Immature natural killer cell (primary cell): Measurements from ENCODE around the gene FAXDC2. TPM values are rescaled to one million over a fixed set of nuclear protein-coding genes. Genes with fewer than 3 reads are reported as not detected.

Source experiments
- DNase-seq, 3 donors: peaks; one replicate each; pipeline ENCODE4 v3.0.0; 2022; ENCODE audit warnings: mixed read lengths in 1 of 3
- H3K27ac Mint-ChIP-seq, 6 donors: one replicate each; pipeline ENCODE4 v1.8.0; 2020; ENCODE audit warnings: mixed read lengths in 6 of 6, mild to moderate bottlenecking in 5 of 6, inconsistent platforms in 4 of 6, moderate library complexity in 3 of 6
- H3K27me3 Mint-ChIP-seq, 3 donors: one replicate each; pipeline ENCODE4 v1.8.0; 2020 to 2021; ENCODE audit warnings: low read depth in 3 of 3, mild to moderate bottlenecking in 3 of 3, mixed read lengths in 3 of 3, moderate library complexity in 3 of 3, inconsistent platforms in 1 of 3
- H3K36me3 Mint-ChIP-seq, 3 donors: one replicate each; pipeline ENCODE4 v1.8.0; 2020; ENCODE audit warnings: mixed read lengths in 3 of 3, inconsistent platforms in 2 of 3, mild to moderate bottlenecking in 2 of 3
- H3K4me1 Mint-ChIP-seq, 2 donors: one replicate each; pipeline ENCODE4 v1.8.0; 2020; ENCODE audit warnings: inconsistent platforms in 2 of 2, mild to moderate bottlenecking in 2 of 2, mixed read lengths in 2 of 2, moderate library complexity in 1 of 2
- H3K4me3 Mint-ChIP-seq, 5 donors: one replicate each; pipeline ENCODE4 v1.8.0; 2020; ENCODE audit warnings: mild to moderate bottlenecking in 5 of 5, mixed read lengths in 5 of 5, inconsistent platforms in 3 of 5, moderate library complexity in 3 of 5
- H3K9me3 Mint-ChIP-seq, 6 donors: one replicate each; pipeline ENCODE4 v1.8.0; 2020; ENCODE audit warnings: mild to moderate bottlenecking in 6 of 6, mixed read lengths in 6 of 6, inconsistent platforms in 4 of 6, moderate library complexity in 3 of 6
- polyA plus RNA-seq, 3 donors: library from polyadenylated mRNA; unstranded; fragments of 300-500 nt; fragmentation: Illumina TruSeq; gene quantifications; one replicate each; pipeline ENCODE4 v1.2.3, GENCODE V29; 2021

The FAXDC2 gene
- polyA plus RNA-seq, 3 donors from 2014 or later: 0.72 to 3.7 TPM; not detected in 1

DNA sequence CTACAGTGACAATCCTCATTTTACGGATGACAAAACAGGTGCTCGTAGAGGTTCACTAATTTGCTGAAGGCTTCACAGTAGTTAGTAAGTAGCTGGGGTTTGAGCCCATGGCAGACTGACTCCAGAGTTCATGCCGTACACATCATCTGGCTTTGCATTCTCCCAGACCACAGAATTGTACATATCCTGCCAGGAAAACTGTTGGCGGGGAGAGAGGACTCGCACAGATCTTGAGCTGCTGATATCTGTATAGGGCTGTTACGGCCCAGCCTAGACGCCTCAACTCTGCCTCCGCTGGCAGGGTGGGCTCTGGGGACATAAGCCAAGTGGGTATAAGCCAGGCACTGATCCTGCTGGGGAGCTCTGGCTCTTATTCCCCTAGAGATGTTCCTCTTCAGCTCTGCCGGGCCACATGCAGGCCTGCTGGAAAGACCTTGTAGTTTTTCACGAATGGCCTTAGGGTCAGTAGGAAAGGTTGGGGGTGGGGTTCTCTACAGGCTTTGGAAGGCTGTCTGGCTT lies 79.0 kb downstream of the FAXDC2 start:
- peak overlapping the region in 2 of 6 donors; percentile 22 to 73 for H3K27ac Mint-ChIP-seq
- H3K27me3 Mint-ChIP-seq: no peaks in the 10 kb centered on the region
- H3K36me3 Mint-ChIP-seq: no peaks in the 10 kb centered on the region
- H3K9me3 Mint-ChIP-seq: no peaks in the 10 kb centered on the region
- H3K4me1 Mint-ChIP-seq: peaks cover 72 to 92% of the 10 kb centered on the region in 2 donors
- DNase-seq: no peak
- H3K4me3 Mint-ChIP-seq: no peak overlapping the region

GRCh38 chr5:154770111-154770510 lies 80.3 kb downstream of the FAXDC2 start:
- Mint-ChIP-seq H3K4me3 (peak overlapping the region in 4 of 5 donors; percentile 24 to 65 (median 40)), H3K4me1 (peaks cover 81 to 94% of the 10 kb centered on the region in 2 donors), H3K27me3 (no peaks in the 10 kb centered on the region), H3K36me3 (no peaks in the 10 kb centered on the region), H3K9me3 (no peaks in the 10 kb centered on the region), H3K27ac (peak overlapping the region; percentile 57 to 90 (median 86))
- DNase-seq: no peak

Other genes starting within 250 kb of the FAXDC2 start
- 10 to 100 TPM in 1 of 3 donors, 1 to 10 TPM in 2; 3.9 to 18.2 (median 5.0) TPM for gene LARP1, start 95.2 kb downstream of the FAXDC2 start, polyA plus RNA-seq
- gene CNOT8, start 8.0 kb upstream of the FAXDC2 start, polyA plus RNA-seq: 100 to 1,000 TPM; 145 to 212 (median 153) TPM
- 10 to 100 TPM in 1 of 3 donors, 1 to 10 TPM in 2; 1.3 to 10.2 (median 3.6) TPM for gene GEMIN5, start 87.6 kb upstream of the FAXDC2 start, polyA plus RNA-seq
- 10 to 100 TPM; 79.7 to 98.9 (median 92.1) TPM for gene MRPL22, start 90.5 kb upstream of the FAXDC2 start, polyA plus RNA-seq
- gene KIF4B, start 163.2 kb upstream of the FAXDC2 start, polyA plus RNA-seq: not detected